T-helper 1 cell treated with Interleukin-12 subunit alpha and Interleukin-12 subunit beta and Interleukin-4 antibody, amounts not matched to agents 30 μg/mL and 1 μg/mL, for 36 hours (primary cell): Measurements from ENCODE around the gene SH2D1B.

Experiments used
- H3K27ac Mint-ChIP-seq: one replicate; pipeline ENCODE4 v1.8.0; 2021; ENCODE audit warnings: mild to moderate bottlenecking, mixed read lengths
- H3K27me3 Mint-ChIP-seq: one replicate; pipeline ENCODE4 v1.8.0; 2021; ENCODE audit warnings: low read depth, mixed read lengths
- H3K36me3 Mint-ChIP-seq: one replicate; pipeline ENCODE4 v1.8.0; 2021; ENCODE audit warnings: low read depth, mixed read lengths
- H3K4me1 Mint-ChIP-seq: one replicate; pipeline ENCODE4 v1.8.0; 2021; ENCODE audit warnings: low read depth, mixed read lengths
- H3K4me3 Mint-ChIP-seq: one replicate; pipeline ENCODE4 v1.8.0; 2021; ENCODE audit warnings: mild to moderate bottlenecking, moderate library complexity, mixed read lengths
- H3K9me3 Mint-ChIP-seq: one replicate; pipeline ENCODE4 v1.8.0; 2021; ENCODE audit warnings: mixed read lengths

SH2D1B gene

GRCh38 chr1:162389021-162389818, 22.7 kb downstream of the SH2D1B start:
- Mint-ChIP-seq H3K9me3 (no peaks in the 10 kb centered on the region), H3K36me3 (no peaks in the 10 kb centered on the region), H3K27ac (no peak overlapping the region), H3K27me3 (peaks cover 20% of the 10 kb centered on the region), H3K4me3 (no peak overlapping the region), H3K4me1 (no peaks in the 10 kb centered on the region)

- Mint-ChIP-seq H3K4me3 (no peak overlapping the region), H3K4me1 (no peaks in the 10 kb centered on the region), H3K27me3 (peaks cover 20% of the 10 kb centered on the region), H3K27ac (no peak overlapping the region), H3K9me3 (no peaks in the 10 kb centered on the region), H3K36me3 (no peaks in the 10 kb centered on the region)
Measured at GRCh38 chr1:162388615-162389014, 23.3 kb downstream of the SH2D1B start.

- Mint-ChIP-seq H3K4me3 (no peak overlapping the region), H3K27ac (no peak overlapping the region), H3K27me3 (peaks cover 16% of the 10 kb centered on the region), H3K36me3 (no peaks in the 10 kb centered on the region), H3K4me1 (no peaks in the 10 kb centered on the region), H3K9me3 (no peaks in the 10 kb centered on the region)
Measured at GRCh38 chr1:162388083-162388594, 23.8 kb downstream of the SH2D1B start.

GRCh38 chr1:162387226-162388082, 24.5 kb downstream of the SH2D1B start:
- Mint-ChIP-seq H3K27me3 (peaks cover 15% of the 10 kb centered on the region), H3K4me1 (no peaks in the 10 kb centered on the region), H3K9me3 (no peaks in the 10 kb centered on the region), H3K4me3 (no peak overlapping the region), H3K36me3 (no peaks in the 10 kb centered on the region), H3K27ac (no peak overlapping the region)

- Mint-ChIP-seq H3K36me3 (no peaks in the 10 kb centered on the region), H3K4me3 (no peak overlapping the region), H3K9me3 (no peaks in the 10 kb centered on the region), H3K27ac (no peak overlapping the region), H3K4me1 (no peaks in the 10 kb centered on the region), H3K27me3 (peaks cover 7% of the 10 kb centered on the region)
Measured at GRCh38 chr1:162386292-162387225, 25.4 kb downstream of the SH2D1B start.

- Mint-ChIP-seq H3K4me3 (no peak overlapping the region), H3K4me1 (no peaks in the 10 kb centered on the region), H3K27ac (no peak overlapping the region), H3K27me3 (peaks cover 5% of the 10 kb centered on the region), H3K36me3 (no peaks in the 10 kb centered on the region), H3K9me3 (no peaks in the 10 kb centered on the region)
Measured at GRCh38 chr1:162385702-162386101, 26.2 kb downstream of the SH2D1B start.

GRCh38 chr1:162385280-162385623, 26.7 kb downstream of the SH2D1B start:
- H3K36me3 Mint-ChIP-seq = no peaks in the 10 kb centered on the region
- no peaks in the 10 kb centered on the region for H3K9me3 Mint-ChIP-seq
- H3K4me1 Mint-ChIP-seq = no peaks in the 10 kb centered on the region
- peaks cover under 1% of the 10 kb centered on the region for H3K27me3 Mint-ChIP-seq
- no peak overlapping the region for H3K4me3 Mint-ChIP-seq
- no peak overlapping the region for H3K27ac Mint-ChIP-seq

GRCh38 chr1:162384601-162385279, 27.2 kb downstream of the SH2D1B start:
- Mint-ChIP-seq H3K27me3 (no peaks in the 10 kb centered on the region), H3K27ac (no peak overlapping the region)

GRCh38 chr1:162384116-162384515, 27.8 kb downstream of the SH2D1B start:
- Mint-ChIP-seq H3K4me3 (no peak overlapping the region), H3K36me3 (no peaks in the 10 kb centered on the region), H3K27ac (no peak overlapping the region)

More at GRCh38 chr1:162384601-162385279, 27.2 kb downstream of the SH2D1B start:
- Mint-ChIP-seq H3K4me1 (no peaks in the 10 kb centered on the region), H3K9me3 (no peaks in the 10 kb centered on the region), H3K36me3 (no peaks in the 10 kb centered on the region), H3K4me3 (no peak overlapping the region)

GRCh38 chr1:162383516-162383915, 28.4 kb downstream of the SH2D1B start:
- Mint-ChIP-seq H3K27me3 (no peaks in the 10 kb centered on the region), H3K36me3 (no peaks in the 10 kb centered on the region), H3K9me3 (no peaks in the 10 kb centered on the region), H3K4me3 (no peak overlapping the region), H3K4me1 (no peaks in the 10 kb centered on the region), H3K27ac (no peak overlapping the region)

More at GRCh38 chr1:162384116-162384515, 27.8 kb downstream of the SH2D1B start:
- Mint-ChIP-seq H3K27me3 (no peaks in the 10 kb centered on the region), H3K4me1 (no peaks in the 10 kb centered on the region), H3K9me3 (no peaks in the 10 kb centered on the region)

GRCh38 chr1:162383091-162383490, 28.8 kb downstream of the SH2D1B start:
- Mint-ChIP-seq H3K36me3 (no peaks in the 10 kb centered on the region), H3K4me3 (no peak overlapping the region)

GRCh38 chr1:162381941-162382750, 29.8 kb downstream of the SH2D1B start:
- Mint-ChIP-seq H3K4me1 (no peaks in the 10 kb centered on the region), H3K27ac (no peak overlapping the region), H3K27me3 (no peaks in the 10 kb centered on the region), H3K9me3 (no peaks in the 10 kb centered on the region), H3K36me3 (no peaks in the 10 kb centered on the region), H3K4me3 (no peak overlapping the region)

More at GRCh38 chr1:162383091-162383490, 28.8 kb downstream of the SH2D1B start:
- H3K27me3 Mint-ChIP-seq = no peaks in the 10 kb centered on the region
- no peaks in the 10 kb centered on the region for H3K4me1 Mint-ChIP-seq
- no peak overlapping the region for H3K27ac Mint-ChIP-seq
- no peaks in the 10 kb centered on the region for H3K9me3 Mint-ChIP-seq

- Mint-ChIP-seq H3K27me3 (no peaks in the 10 kb centered on the region), H3K4me1 (no peaks in the 10 kb centered on the region), H3K27ac (no peak within 1 kb of the TSS), H3K9me3 (no peaks in the 10 kb centered on the region), H3K36me3 (no peaks in the 10 kb centered on the region), H3K4me3 (no peak within 1 kb of the TSS)
Measured at GRCh38 chr1:162381383-162381782, 30.6 kb downstream of the SH2D1B start, which contains the start of gene C1orf226. C1orf226 (plus strand) TSS chr1:162381728; CDS start chr1:162381902, 174 bp downstream.
